Measurements from ENCODE around the gene CNTN5.

DNA sequence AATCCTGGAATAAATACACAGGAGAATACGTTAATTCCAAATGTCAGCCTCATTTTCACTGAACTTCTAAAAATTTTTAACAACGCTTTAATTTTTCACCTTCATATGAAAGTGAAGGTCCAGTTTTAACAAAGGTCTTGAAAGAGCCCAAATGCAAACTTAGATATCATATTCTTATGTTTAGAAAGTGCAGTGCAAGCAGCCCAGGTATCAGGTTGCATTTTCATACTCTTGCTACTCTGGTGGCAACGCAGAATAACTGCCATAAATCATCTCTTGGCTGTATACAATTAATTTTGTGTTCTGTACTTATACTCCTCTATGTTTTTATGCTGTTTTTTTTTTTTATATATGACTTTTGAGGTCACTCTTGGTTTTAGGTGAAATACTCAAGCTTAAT is 1169.6 kb downstream of the CNTN5 start:
- TF ChIP-seq CTCF (IDR thresholded peaks at IDR 0.05) (no peak), EZH2 (IDR thresholded peaks at IDR 0.05; ENCODE audit: borderline replicate concordance, insufficient read depth, low read depth, low read length, poor library complexity, severe bottlenecking) (no peak)

Data from B cell (primary cell).